ENCODE results near the gene PCMTD2. TPM values are rescaled to one million over a fixed set of nuclear protein-coding genes. Genes with fewer than 3 reads are reported as not detected.

The PCMTD2 gene
- total and polyA plus RNA-seq, 10 of the 15 experiments (the other 5 are each of a cell fraction or from before 2014, with no cell fraction given): 6.8 to 36.8 (median 16.5) TPM

GRCh38 chr20:64241061-64241460 lies 14.5 kb upstream of the PCMTD2 start (continued):
- TF ChIP-seq ZBTB40 (IDR thresholded peaks at IDR 0.05; ENCODE audit: borderline replicate concordance): no peak

- ChIA-PET POLR2A (interaction anchor here (2.7 kb wide), 1 partner anchor 12 kb away, joined by 11 read pairs; no protein-coding TSS in a partner anchor), SMC1A (ENCODE audit: uncharacterized antibody, unreplicated experiment) (no interaction called here), RAD21 (ENCODE audit: unreplicated experiment) (interaction anchor here (0.9 kb wide), 1 partner anchor 19 kb away, joined by 3 read pairs; no protein-coding TSS in a partner anchor), CTCF (interaction anchor here (1.8 kb wide), 1 partner anchor 18 kb away, joined by 9 read pairs; no protein-coding TSS in a partner anchor)
- Histone ChIP-seq H2AFZ (ENCODE audit: control insufficient read depth, low read depth, low read length) (no peak overlapping the region), H4K20me1 (ENCODE audit: control insufficient read depth, insufficient read depth) (no peaks in the 10 kb centered on the region), H3K36me3 (ENCODE audit: control insufficient read depth in 2 of 2, insufficient read depth in 2 of 2, low read length in 1 of 2) (no peaks in the 10 kb centered on the region), H3K4me2 (ENCODE audit: control insufficient read depth, insufficient read depth) (no peak overlapping the region), H3K9me3 (replicated peaks; ENCODE audit: control insufficient read depth, insufficient read depth, low read length) (no peaks in the 10 kb centered on the region), H3K9ac (ENCODE audit: control insufficient read depth, insufficient read depth, low read length) (no peak overlapping the region), H3K4me1 (ENCODE audit: control insufficient read depth, insufficient read depth, low read length) (peaks cover 12% of the 10 kb centered on the region), H3K4me3 (no peak overlapping the region), H3K79me2 (ENCODE audit: control insufficient read depth, insufficient read depth, low read length) (no peaks in the 10 kb centered on the region), H3K27me3 (replicated peaks in 1 of 2; ENCODE audit: control insufficient read depth in 2 of 2, insufficient read depth in 2 of 2, low read length in 1 of 2) (peaks cover 0 to 5% of the 10 kb centered on the region in 2 experiments; a peak in 1 of 4 replicates), H3K27ac (ENCODE audit: control insufficient read depth, insufficient read depth) (no peak overlapping the region)
- FAIRE-seq (no peak), ATAC-seq (no peak), DNase-seq (ENCODE audit: low read depth, low spot score) (no peak)
- BruUV-seq (replicated peaks): no TSS peak
- intact Hi-C loops (cut with micrococcal nuclease; ENCODE audit: unreplicated experiment) (no loop called here), in situ Hi-C loops (cut with MboI) (no loop called here)
- 66% methylated on average over 19 of the region's 19 CpGs for WGBS (ENCODE audit: insufficient coverage, insufficient replicate concordance, low lambda C conversion rate, missing lambda C conversion rate)
- TF ChIP-seq RELB (IDR thresholded peaks at IDR 0.05; ENCODE audit: low read depth) (no peak), MEF2B (IDR thresholded peaks at IDR 0.05; ENCODE audit: partially characterized antibody, poor library complexity, severe bottlenecking) (no peak), ZNF687 (IDR thresholded peaks at IDR 0.05) (0 out of 2 replicates have a peak, but pooled peaks have one; percentile 24), IKZF2 (IDR thresholded peaks at IDR 0.05) (no peak), RFX5 (IDR thresholded peaks at IDR 0.05; ENCODE audit: low read depth, low read length) (no peak)
These were observed 13.3 kb upstream of the PCMTD2 start for GRCh38 chr20:64242003-64242796.

Data from GM12878 (cell line).